Measurements from ENCODE around the gene GPR146. TPM values are rescaled to one million over a fixed set of nuclear protein-coding genes. Genes with fewer than 3 reads are reported as not detected.

The GPR146 gene
- total RNA-seq, 4 donors from 2014 or later: 26.9 to 61.7 (median 39.0) TPM

GRCh38 chr7:1108264-1108920 lies 64.0 kb downstream of the GPR146 start:
- TF ChIP-seq POLR2A (IDR thresholded peaks at IDR 0.05) (no peak), CTCF (IDR thresholded peaks at IDR 0.05) (no peak)
- H3K4me3 ChIP-seq (ENCODE audit: low read depth, poor library complexity, severe bottlenecking): no peak overlapping the region
- DNase-seq (ENCODE audit: low spot score in 2 of 2): no peak

More at GRCh38 chr7:1108264-1108920, 64.0 kb downstream of the GPR146 start:
- WGBS, 2 donors: 83 to 87% methylated on average over 28 of the region's 30 CpGs
- intact Hi-C loops (cut with DNase I; ENCODE audit: low total_unique reads): no loop called here

MicroRNAs encoded within 50 kb of the gene (microRNA counts, 767-probe panel; counts per million panel counts)
- 0 to 358 counts per million in 2 donors for microRNA hsa-miR-339-3p
- 0 to 358 counts per million in 2 donors for microRNA hsa-miR-339-5p

Small RNA genes lying within 50 kb of the gene (microRNA-seq; reads per million reads assigned to microRNA genes)
- gene MIR339 (ENCODE audit: borderline number of aligned reads in 1 of 2, borderline replicate concordance in 2 of 2): 290 to 295 reads per million in 2 donors

Other genes with a start within 250 kb of the GPR146 start
- gene SUN1, start 212.1 kb upstream of the GPR146 start, total RNA-seq: 100 to 1,000 TPM; 265 to 429 (median 271) TPM
- gene GET4, start 168.0 kb upstream of the GPR146 start, total RNA-seq: 10 to 100 TPM; 46.1 to 67.7 (median 51.6) TPM
- gene ADAP1, start 89.9 kb upstream of the GPR146 start, total RNA-seq: 10 to 100 TPM in 1 of 4 donors, 1 to 10 TPM in 3; 9.1 to 18.8 (median 9.9) TPM
- 10 to 100 TPM; 13.0 to 25.1 (median 15.1) TPM for gene COX19, start 69.0 kb upstream of the GPR146 start, total RNA-seq
- 10 to 100 TPM; 11.7 to 31.6 (median 19.3) TPM for gene CYP2W1, start 61.4 kb upstream of the GPR146 start, total RNA-seq
- gene GPER1, start 43.6 kb downstream of the GPR146 start, total RNA-seq: 1 to 10 TPM; 1.1 to 4.5 (median 3.1) TPM
- gene ZFAND2A, start 115.7 kb downstream of the GPR146 start, total RNA-seq: 10 to 100 TPM in 3 of 4 donors, 1 to 10 TPM in 1; 9.4 to 26.0 (median 22.8) TPM
- not detected for gene UNCX, start 188.3 kb downstream of the GPR146 start, total RNA-seq

Measured in lower leg skin (tissue), 4 donors.